ENCODE results near the gene ACTR3C. TPM values are rescaled to one million over a fixed set of nuclear protein-coding genes. Genes with fewer than 3 reads are reported as not detected.

The ACTR3C gene
- 1 to 10 TPM in 1 of 2 donors, under 1 TPM in 1; 1.00 to 1.7 TPM for total RNA-seq
- long read RNA-seq, donor 1, partial matches to known transcripts, result 0 of 1 reads
- long read RNA-seq, donor 1, other reads (novel, unspliced or antisense), result 1 of 1 reads
- long read RNA-seq, donor 2, partial matches to known transcripts, result 0 of 1 reads
- long read RNA-seq, donor 2, other reads (novel, unspliced or antisense), result 1 of 1 reads

- no peak for DNase-seq (ENCODE audit: low spot score)
- intact Hi-C loops (cut with DNase I), result no loop called here
These were observed at the start of gene ACTR3C, which contains the start of gene LRRC61 for GRCh38 chr7:150322833-150323681. TSS of gene ACTR3C (minus strand) at chr7:150323545. CDS start at chr7:150295296, 28,249 bp downstream. TSS of gene LRRC61 (plus strand) at chr7:150323355. CDS start at chr7:150336862, 13,507 bp downstream.

GRCh38 chr7:150372271-150373048, 49.1 kb upstream of the ACTR3C start:
- no peak for DNase-seq (ENCODE audit: low spot score)
- intact Hi-C loops (cut with DNase I), result loop anchor here in 1 of 2 donors (5.0 kb wide), 1 partner anchor 35 kb away; a partner anchor contains a TSS

- DNase-seq (ENCODE audit: low spot score), result no peak
- intact Hi-C loops (cut with DNase I), result loop anchor here in 1 of 2 donors (5.0 kb wide), 1 partner anchor 35 kb away; a partner anchor contains a TSS
These were observed 48.6 kb upstream of the ACTR3C start for GRCh38 chr7:150371996-150372270.

- no peak for DNase-seq (ENCODE audit: low spot score)
- intact Hi-C loops (cut with DNase I), result loop anchor here in 1 of 2 donors (5.0 kb wide), 1 partner anchor 36 kb away; a partner anchor contains a TSS
These were observed 48.0 kb upstream of the ACTR3C start for GRCh38 chr7:150371131-150371995.

GRCh38 chr7:150370612-150371071, 47.3 kb upstream of the ACTR3C start:
- intact Hi-C loops (cut with DNase I), result loop anchor here in 1 of 2 donors (5.0 kb wide), 1 partner anchor 37 kb away; a partner anchor contains a TSS
- no peak for DNase-seq (ENCODE audit: low spot score)

- intact Hi-C loops (cut with DNase I), result loop anchor here in 1 of 2 donors (5.0 kb wide), 1 partner anchor 37 kb away; a partner anchor contains a TSS
- DNase-seq (ENCODE audit: low spot score), result no peak
These were observed 46.6 kb upstream of the ACTR3C start for GRCh38 chr7:150369748-150370501.

- no peak for DNase-seq (ENCODE audit: low spot score)
- intact Hi-C loops (cut with DNase I), result no loop called here
These were observed 45.8 kb upstream of the ACTR3C start for GRCh38 chr7:150368884-150369747.

- peak; percentile 97 for DNase-seq (ENCODE audit: low spot score)
- intact Hi-C loops (cut with DNase I), result no loop called here
These were observed 44.9 kb upstream of the ACTR3C start, which contains the start of gene REPIN1 for GRCh38 chr7:150368096-150368883. TSS of gene REPIN1 (plus strand) at chr7:150368822. CDS start at chr7:150369712, 890 bp downstream.

GRCh38 chr7:150367677-150368095, 44.3 kb upstream of the ACTR3C start:
- intact Hi-C loops (cut with DNase I), result no loop called here

GRCh38 chr7:150365673-150366398, 42.5 kb upstream of the ACTR3C start:
- DNase-seq (ENCODE audit: low spot score), result no peak
- intact Hi-C loops (cut with DNase I), result no loop called here

More at GRCh38 chr7:150367677-150368095, 44.3 kb upstream of the ACTR3C start:
- no peak for DNase-seq (ENCODE audit: low spot score)

GRCh38 chr7:150365194-150365593, 41.8 kb upstream of the ACTR3C start:
- no peak for DNase-seq (ENCODE audit: low spot score)
- intact Hi-C loops (cut with DNase I), result no loop called here

- intact Hi-C loops (cut with DNase I), result no loop called here
- no peak for DNase-seq (ENCODE audit: low spot score)
These were observed 40.5 kb upstream of the ACTR3C start for GRCh38 chr7:150363872-150364271.

- no peak for DNase-seq (ENCODE audit: low spot score)
- intact Hi-C loops (cut with DNase I), result no loop called here
These were observed 40.0 kb upstream of the ACTR3C start for GRCh38 chr7:150363370-150363769.

GRCh38 chr7:150361807-150362621, 38.7 kb upstream of the ACTR3C start:
- no peak for DNase-seq (ENCODE audit: low spot score)
- intact Hi-C loops (cut with DNase I), result no loop called here

- DNase-seq (ENCODE audit: low spot score), result no peak
- intact Hi-C loops (cut with DNase I), result no loop called here
These were observed 38.1 kb upstream of the ACTR3C start for GRCh38 chr7:150361402-150361801.

Measured in posterior vena cava (tissue), 2 donors.